SK-N-DZ (cell line): ENCODE data around the gene DYTN.
A peak's percentile ranks its signal among the peaks of the same experiment; 100 is the strongest.

Experiments used
- DNase-seq: peaks from one replicate; pipeline ENCODE4 v3.0.0-alpha.2; 2015; ENCODE audit warnings: low spot score
- small RNA-seq, 2 experiments: library from RNA; depleted of rRNA; stranded (forward); fragments of <200 nt; gene quantifications; one replicate each; pipeline ENCODE3, GENCODE V24; 2014

The DYTN gene

GRCh38 chr2:206616151-206616550 is 102.0 kb downstream of the DYTN start:
- DNase-seq, result no peak

GRCh38 chr2:206615417-206616089 is 102.6 kb downstream of the DYTN start:
- no peak for DNase-seq

GRCh38 chr2:206614811-206615210 is 103.4 kb downstream of the DYTN start:
- DNase-seq, result peak; percentile 10

GRCh38 chr2:206611736-206612135 is 106.5 kb downstream of the DYTN start:
- peak; percentile 10 for DNase-seq

- no peak for DNase-seq
These were observed 107.0 kb downstream of the DYTN start for GRCh38 chr2:206611191-206611590.

- no peak for DNase-seq
These were observed 107.7 kb downstream of the DYTN start for GRCh38 chr2:206610451-206610850.

GRCh38 chr2:206603243-206603642 is 115.0 kb downstream of the DYTN start:
- DNase-seq, result no peak

Small RNA genes within 50 kb of the gene (small RNA-seq; reads per million reads assigned to genes)
- 0 reads per million in 2 experiments for gene RF00019
